ENCODE results near the gene SPRY1.

The SPRY1 gene

GRCh38 chr4:123396307-123397143 lies at the start of gene SPRY1:
Gene SPRY1, plus strand, starts transcription at chr4:123396795. Its CDS starts 4,797 bp downstream, at chr4:123401592.
- peak; percentile 83 for DNase-seq

- no peak for DNase-seq
These were observed 49.6 kb upstream of the SPRY1 start for GRCh38 chr4:123346951-123347350.

- no peak for DNase-seq
These were observed 47.6 kb upstream of the SPRY1 start for GRCh38 chr4:123348946-123349345.

GRCh38 chr4:123349421-123350190 lies 47.0 kb upstream of the SPRY1 start:
- DNase-seq = no peak

- DNase-seq = no peak
These were observed 46.4 kb upstream of the SPRY1 start for GRCh38 chr4:123350191-123350544.

GRCh38 chr4:123350726-123351125 lies 45.9 kb upstream of the SPRY1 start:
- DNase-seq = no peak

GRCh38 chr4:123351713-123352112 lies 44.9 kb upstream of the SPRY1 start:
- DNase-seq = no peak

GRCh38 chr4:123352240-123352945 lies 44.2 kb upstream of the SPRY1 start:
- DNase-seq = no peak

GRCh38 chr4:123352966-123353365 lies 43.6 kb upstream of the SPRY1 start:
- DNase-seq = no peak

- no peak for DNase-seq
These were observed 42.9 kb upstream of the SPRY1 start for GRCh38 chr4:123353656-123354055.

GRCh38 chr4:123354701-123355100 lies 41.9 kb upstream of the SPRY1 start:
- DNase-seq = no peak

GRCh38 chr4:123356921-123357320 lies 39.7 kb upstream of the SPRY1 start:
- no peak for DNase-seq

GRCh38 chr4:123359449-123360315 lies 36.9 kb upstream of the SPRY1 start:
- DNase-seq = no peak

- no peak for DNase-seq
These were observed 35.3 kb upstream of the SPRY1 start for GRCh38 chr4:123361195-123361861.

- no peak for DNase-seq
These were observed 34.5 kb upstream of the SPRY1 start for GRCh38 chr4:123362103-123362502.

GRCh38 chr4:123363729-123364128 lies 32.9 kb upstream of the SPRY1 start:
- DNase-seq = no peak

- DNase-seq = no peak
These were observed 31.7 kb upstream of the SPRY1 start for GRCh38 chr4:123364906-123365305.

GRCh38 chr4:123365412-123365811 lies 31.2 kb upstream of the SPRY1 start:
- no peak for DNase-seq

- no peak for DNase-seq
These were observed 30.3 kb upstream of the SPRY1 start for GRCh38 chr4:123366144-123366748.

- no peak for DNase-seq
These were observed 17.8 kb upstream of the SPRY1 start for GRCh38 chr4:123378794-123379193.

- no peak for DNase-seq
These were observed 17.2 kb upstream of the SPRY1 start for GRCh38 chr4:123379392-123379791.
